Epithelial cell of proximal tubule (primary cell): ENCODE results near the gene AHCYL2. TPM values are rescaled to one million over a fixed set of nuclear protein-coding genes. Genes with fewer than 3 reads are reported as not detected.

Experiments used
- DNase-seq: peaks from one replicate; pipeline ENCODE4 v3.0.0-alpha.2; 2011; ENCODE audit warnings: low read depth
- H3K4me3 ChIP-seq: 2 replicates; pipeline ENCODE4 v1.5.1; 2011; ENCODE audit warnings: low read depth, mild to moderate bottlenecking, low read length
- CTCF ChIP-seq: conservative IDR thresholded peaks from 2 replicates; pipeline ENCODE4 v1.5.1; 2012; ENCODE audit warnings: low read depth, mild to moderate bottlenecking, low read length
- total RNA-seq: library from RNA; depleted of rRNA; stranded (reverse); fragments of >200 nt; gene quantifications from 2 replicates; pipeline ENCODE4 v1.2.3, GENCODE V29; 2015

AHCYL2 gene
- total RNA-seq, 1 donor from 2014 or later, result 7.0 TPM

- no peak overlapping the region for H3K4me3 ChIP-seq
- TF ChIP-seq CTCF, result no peak
- DNase-seq, result no peak
Observed at GRCh38 chr7:129412501-129412900, 187.7 kb downstream of the AHCYL2 start.

GRCh38 chr7:129417073-129417472, 192.2 kb downstream of the AHCYL2 start:
- no peak for TF ChIP-seq CTCF
- no peak for DNase-seq
- no peak overlapping the region for H3K4me3 ChIP-seq

- TF ChIP-seq CTCF, result no peak
- no peak overlapping the region for H3K4me3 ChIP-seq
- DNase-seq, result no peak
Observed at GRCh38 chr7:129421717-129422250, 197.0 kb downstream of the AHCYL2 start.

- no peak for TF ChIP-seq CTCF
- no peak for DNase-seq
- no peak overlapping the region for H3K4me3 ChIP-seq
Observed at GRCh38 chr7:129422727-129423126, 197.9 kb downstream of the AHCYL2 start.

- no peak overlapping the region for H3K4me3 ChIP-seq
- no peak for TF ChIP-seq CTCF
- DNase-seq, result no peak
Observed at GRCh38 chr7:129423700-129424410, 199.0 kb downstream of the AHCYL2 start.

GRCh38 chr7:129426482-129426881, 201.7 kb downstream of the AHCYL2 start:
- H3K4me3 ChIP-seq, result no peak overlapping the region
- TF ChIP-seq CTCF, result no peak

GRCh38 chr7:129427526-129428045, 202.8 kb downstream of the AHCYL2 start:
- H3K4me3 ChIP-seq, result no peak overlapping the region
- no peak for TF ChIP-seq CTCF
- no peak for DNase-seq

More at GRCh38 chr7:129426482-129426881, 201.7 kb downstream of the AHCYL2 start:
- no peak for DNase-seq
